ENCODE measurements around the gene SPAG9.

DNA sequence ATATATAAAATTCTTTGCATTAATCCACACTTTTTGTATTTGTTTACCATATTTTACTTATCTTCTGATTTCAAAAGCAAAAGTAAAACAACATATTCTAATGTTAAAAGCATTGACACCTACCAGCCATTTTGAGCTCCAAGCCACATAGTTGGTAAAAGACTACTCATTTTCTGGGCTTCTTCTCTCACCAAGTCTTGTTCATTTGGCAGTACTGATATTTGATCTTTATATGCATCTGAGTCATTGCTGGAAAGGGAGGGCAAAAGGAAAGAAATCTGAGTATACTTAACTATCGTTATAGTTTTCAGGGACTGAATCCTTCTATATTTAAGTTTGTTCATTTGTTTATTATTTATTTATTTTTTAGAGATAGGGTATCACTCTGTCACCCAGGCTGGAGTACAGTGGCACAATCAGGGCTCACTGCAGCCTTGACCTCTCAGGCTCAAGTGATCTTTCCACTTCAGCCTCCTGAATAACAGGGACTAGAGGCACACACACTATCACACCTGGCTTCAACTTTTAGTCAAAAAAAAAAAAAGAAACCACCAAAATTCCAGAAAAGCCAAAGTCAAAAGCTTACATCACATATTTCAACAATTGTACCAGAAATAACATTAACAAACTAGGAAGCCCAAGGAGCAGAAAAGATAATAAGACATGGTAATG is 133.5 kb downstream of the SPAG9 start:
- TF ChIP-seq KLF8 (tag by site-specific recombination; IDR thresholded peaks at IDR 0.05) (no peak), ZBTB21 (tag by site-specific recombination; IDR thresholded peaks at IDR 0.05) (no peak), MYNN (tag by site-specific recombination; IDR thresholded peaks at IDR 0.05; ENCODE audit: borderline replicate concordance) (no peak)
